ENCODE results near the gene ADCY9. TPM values are rescaled to one million over a fixed set of nuclear protein-coding genes. Genes with fewer than 3 reads are reported as not detected.
A peak's percentile ranks its signal among the peaks of the same experiment; 100 is the strongest.

Gene ADCY9
- total and polyA plus RNA-seq, 2 experiments from 2014 or later: 2.2 to 18.3 TPM

DNA sequence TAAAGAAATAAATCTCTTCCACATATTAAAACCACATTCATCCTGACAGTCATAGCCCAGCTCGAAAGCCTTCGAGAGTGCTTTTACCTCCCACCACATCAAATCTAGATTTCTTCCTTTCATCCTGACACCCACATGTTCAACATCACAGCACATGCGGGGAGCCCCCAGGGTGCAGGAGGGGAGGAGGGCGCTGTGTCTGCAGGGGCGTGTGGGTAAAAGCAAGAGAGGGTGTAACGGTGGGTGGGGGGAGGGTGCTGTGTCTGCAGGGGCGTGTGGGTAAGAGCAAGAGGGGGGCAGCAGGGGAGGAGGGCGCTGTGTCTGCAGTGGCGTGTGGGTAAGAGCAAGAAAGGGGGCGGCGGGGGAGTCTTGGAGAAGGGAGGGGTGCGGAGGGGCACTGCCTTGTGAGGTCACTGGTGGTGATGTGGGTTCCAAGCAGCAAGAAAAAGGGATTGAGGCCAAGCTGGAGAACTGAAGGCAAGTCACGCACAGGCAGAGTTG is 34.7 kb downstream of the ADCY9 start:
- Mint-ChIP-seq H3K9me3 (no peaks in the 10 kb centered on the region), H3K27me3 (ENCODE audit: insufficient read depth, low read depth, poor library complexity) (peaks cover 5% of the 10 kb centered on the region), H3K4me3 (no peak overlapping the region), H3K27ac (no peak overlapping the region), H3K36me3 (ENCODE audit: low read depth) (no peaks in the 10 kb centered on the region; the same call in 2 of the 3 replicates), H3K4me1 (peaks cover 17% of the 10 kb centered on the region)
- TF ChIP-seq POLR2AphosphoS5 (IDR thresholded peaks at IDR 0.05; ENCODE audit: low read depth) (no peak), EZH2 (IDR thresholded peaks at IDR 0.05; ENCODE audit: low read depth, unreplicated experiment) (no peak)
- TF ChIP-seq, protein P1, sequence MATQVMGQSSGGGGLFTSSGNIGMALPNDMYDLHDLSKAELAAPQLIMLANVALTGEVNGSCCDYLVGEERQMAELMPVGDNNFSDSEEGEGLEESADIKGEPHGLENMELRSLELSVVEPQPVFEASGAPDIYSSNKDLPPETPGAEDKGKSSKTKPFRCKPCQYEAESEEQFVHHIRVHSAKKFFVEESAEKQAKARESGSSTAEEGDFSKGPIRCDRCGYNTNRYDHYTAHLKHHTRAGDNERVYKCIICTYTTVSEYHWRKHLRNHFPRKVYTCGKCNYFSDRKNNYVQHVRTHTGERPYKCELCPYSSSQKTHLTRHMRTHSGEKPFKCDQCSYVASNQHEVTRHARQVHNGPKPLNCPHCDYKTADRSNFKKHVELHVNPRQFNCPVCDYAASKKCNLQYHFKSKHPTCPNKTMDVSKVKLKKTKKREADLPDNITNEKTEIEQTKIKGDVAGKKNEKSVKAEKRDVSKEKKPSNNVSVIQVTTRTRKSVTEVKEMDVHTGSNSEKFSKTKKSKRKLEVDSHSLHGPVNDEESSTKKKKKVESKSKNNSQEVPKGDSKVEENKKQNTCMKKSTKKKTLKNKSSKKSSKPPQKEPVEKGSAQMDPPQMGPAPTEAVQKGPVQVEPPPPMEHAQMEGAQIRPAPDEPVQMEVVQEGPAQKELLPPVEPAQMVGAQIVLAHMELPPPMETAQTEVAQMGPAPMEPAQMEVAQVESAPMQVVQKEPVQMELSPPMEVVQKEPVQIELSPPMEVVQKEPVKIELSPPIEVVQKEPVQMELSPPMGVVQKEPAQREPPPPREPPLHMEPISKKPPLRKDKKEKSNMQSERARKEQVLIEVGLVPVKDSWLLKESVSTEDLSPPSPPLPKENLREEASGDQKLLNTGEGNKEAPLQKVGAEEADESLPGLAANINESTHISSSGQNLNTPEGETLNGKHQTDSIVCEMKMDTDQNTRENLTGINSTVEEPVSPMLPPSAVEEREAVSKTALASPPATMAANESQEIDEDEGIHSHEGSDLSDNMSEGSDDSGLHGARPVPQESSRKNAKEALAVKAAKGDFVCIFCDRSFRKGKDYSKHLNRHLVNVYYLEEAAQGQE (IDR thresholded peaks at IDR 0.05; ENCODE audit: unreplicated experiment): no peak
- Histone ChIP-seq H3K36me3 (ENCODE audit: insufficient read depth) (no peaks in the 10 kb centered on the region), H3K4me1 (ENCODE audit: insufficient read depth) (peaks cover 7% of the 10 kb centered on the region), H3F3A (replicated peaks; ENCODE audit: low read depth) (0 out of 2 replicates have a peak, but pooled peaks cover 3% of the 10 kb centered on the region), H3K27me3 (ENCODE audit: insufficient read depth) (no peaks in the 10 kb centered on the region), H2AFZ (no peak overlapping the region), H3K9me2 (ENCODE audit: insufficient read depth) (no peaks in the 10 kb centered on the region), H3K27ac (ENCODE audit: low read depth) (no peak overlapping the region), H4K20me1 (replicated peaks; ENCODE audit: insufficient read depth) (no peaks in the 10 kb centered on the region), H3K4me3 (no peak overlapping the region), H3K4me2 (no peak overlapping the region), H3K79me2 (replicated peaks; ENCODE audit: insufficient read depth) (peaks cover 4% of the 10 kb centered on the region; the same call in 1 of the 2 replicates)
- DNase-seq (ENCODE audit: low spot score) (no peak), ATAC-seq (peak; percentile 52)

DNA sequence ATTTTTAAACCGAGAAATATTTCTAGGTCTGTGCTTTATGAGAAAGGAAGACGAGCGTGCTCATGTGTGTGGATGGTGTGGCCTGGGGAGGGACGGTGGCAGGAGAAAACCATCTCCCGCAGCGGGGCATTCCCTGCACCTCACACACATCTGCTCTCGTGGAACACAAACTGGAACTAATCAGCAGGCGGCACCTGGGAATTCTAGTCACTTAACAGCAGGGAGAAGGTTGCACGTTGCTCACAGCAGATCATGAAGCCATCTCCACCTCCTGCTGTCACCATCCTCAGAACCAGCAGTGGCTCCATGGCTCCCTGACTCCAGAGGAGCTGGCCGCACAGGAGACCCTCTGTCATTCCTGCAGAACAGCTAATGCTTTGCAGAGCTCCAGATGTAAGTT is 35.2 kb downstream of the ADCY9 start:
- no peaks in the 10 kb centered on the region for H3K36me3 ChIP-seq (ENCODE audit: insufficient read depth)
- no peak overlapping the region for H3K4me2 ChIP-seq
- peaks cover 5% of the 10 kb centered on the region for H3K27me3 Mint-ChIP-seq (ENCODE audit: insufficient read depth, low read depth, poor library complexity)
- no peaks in the 10 kb centered on the region for H3K9me3 Mint-ChIP-seq
- H3K27me3 ChIP-seq (ENCODE audit: insufficient read depth): no peaks in the 10 kb centered on the region
- H3K4me3 ChIP-seq: no peak overlapping the region
- H4K20me1 ChIP-seq (replicated peaks; ENCODE audit: insufficient read depth): no peaks in the 10 kb centered on the region
- DNase-seq (ENCODE audit: low spot score) (no peak), ATAC-seq (peak; percentile 59)
- no peak overlapping the region; the same call in 2 of the 3 replicates for H3K4me3 Mint-ChIP-seq
- H3F3A ChIP-seq (replicated peaks; ENCODE audit: low read depth): 0 out of 2 replicates have a peak, but pooled peaks cover 3% of the 10 kb centered on the region
- no peaks in the 10 kb centered on the region for H3K9me2 ChIP-seq (ENCODE audit: insufficient read depth)
- no peak overlapping the region for H2AFZ ChIP-seq
- peaks cover 7% of the 10 kb centered on the region for H3K4me1 ChIP-seq (ENCODE audit: insufficient read depth)
- no peak for TF ChIP-seq POLR2AphosphoS5 (IDR thresholded peaks at IDR 0.05; ENCODE audit: low read depth)
- no peak for TF ChIP-seq JUNB (IDR thresholded peaks at IDR 0.05; ENCODE audit: unreplicated experiment)
- no peak for TF ChIP-seq EZH2phosphoT487 (IDR thresholded peaks at IDR 0.05; ENCODE audit: unreplicated experiment)
- TF ChIP-seq, protein P2, sequence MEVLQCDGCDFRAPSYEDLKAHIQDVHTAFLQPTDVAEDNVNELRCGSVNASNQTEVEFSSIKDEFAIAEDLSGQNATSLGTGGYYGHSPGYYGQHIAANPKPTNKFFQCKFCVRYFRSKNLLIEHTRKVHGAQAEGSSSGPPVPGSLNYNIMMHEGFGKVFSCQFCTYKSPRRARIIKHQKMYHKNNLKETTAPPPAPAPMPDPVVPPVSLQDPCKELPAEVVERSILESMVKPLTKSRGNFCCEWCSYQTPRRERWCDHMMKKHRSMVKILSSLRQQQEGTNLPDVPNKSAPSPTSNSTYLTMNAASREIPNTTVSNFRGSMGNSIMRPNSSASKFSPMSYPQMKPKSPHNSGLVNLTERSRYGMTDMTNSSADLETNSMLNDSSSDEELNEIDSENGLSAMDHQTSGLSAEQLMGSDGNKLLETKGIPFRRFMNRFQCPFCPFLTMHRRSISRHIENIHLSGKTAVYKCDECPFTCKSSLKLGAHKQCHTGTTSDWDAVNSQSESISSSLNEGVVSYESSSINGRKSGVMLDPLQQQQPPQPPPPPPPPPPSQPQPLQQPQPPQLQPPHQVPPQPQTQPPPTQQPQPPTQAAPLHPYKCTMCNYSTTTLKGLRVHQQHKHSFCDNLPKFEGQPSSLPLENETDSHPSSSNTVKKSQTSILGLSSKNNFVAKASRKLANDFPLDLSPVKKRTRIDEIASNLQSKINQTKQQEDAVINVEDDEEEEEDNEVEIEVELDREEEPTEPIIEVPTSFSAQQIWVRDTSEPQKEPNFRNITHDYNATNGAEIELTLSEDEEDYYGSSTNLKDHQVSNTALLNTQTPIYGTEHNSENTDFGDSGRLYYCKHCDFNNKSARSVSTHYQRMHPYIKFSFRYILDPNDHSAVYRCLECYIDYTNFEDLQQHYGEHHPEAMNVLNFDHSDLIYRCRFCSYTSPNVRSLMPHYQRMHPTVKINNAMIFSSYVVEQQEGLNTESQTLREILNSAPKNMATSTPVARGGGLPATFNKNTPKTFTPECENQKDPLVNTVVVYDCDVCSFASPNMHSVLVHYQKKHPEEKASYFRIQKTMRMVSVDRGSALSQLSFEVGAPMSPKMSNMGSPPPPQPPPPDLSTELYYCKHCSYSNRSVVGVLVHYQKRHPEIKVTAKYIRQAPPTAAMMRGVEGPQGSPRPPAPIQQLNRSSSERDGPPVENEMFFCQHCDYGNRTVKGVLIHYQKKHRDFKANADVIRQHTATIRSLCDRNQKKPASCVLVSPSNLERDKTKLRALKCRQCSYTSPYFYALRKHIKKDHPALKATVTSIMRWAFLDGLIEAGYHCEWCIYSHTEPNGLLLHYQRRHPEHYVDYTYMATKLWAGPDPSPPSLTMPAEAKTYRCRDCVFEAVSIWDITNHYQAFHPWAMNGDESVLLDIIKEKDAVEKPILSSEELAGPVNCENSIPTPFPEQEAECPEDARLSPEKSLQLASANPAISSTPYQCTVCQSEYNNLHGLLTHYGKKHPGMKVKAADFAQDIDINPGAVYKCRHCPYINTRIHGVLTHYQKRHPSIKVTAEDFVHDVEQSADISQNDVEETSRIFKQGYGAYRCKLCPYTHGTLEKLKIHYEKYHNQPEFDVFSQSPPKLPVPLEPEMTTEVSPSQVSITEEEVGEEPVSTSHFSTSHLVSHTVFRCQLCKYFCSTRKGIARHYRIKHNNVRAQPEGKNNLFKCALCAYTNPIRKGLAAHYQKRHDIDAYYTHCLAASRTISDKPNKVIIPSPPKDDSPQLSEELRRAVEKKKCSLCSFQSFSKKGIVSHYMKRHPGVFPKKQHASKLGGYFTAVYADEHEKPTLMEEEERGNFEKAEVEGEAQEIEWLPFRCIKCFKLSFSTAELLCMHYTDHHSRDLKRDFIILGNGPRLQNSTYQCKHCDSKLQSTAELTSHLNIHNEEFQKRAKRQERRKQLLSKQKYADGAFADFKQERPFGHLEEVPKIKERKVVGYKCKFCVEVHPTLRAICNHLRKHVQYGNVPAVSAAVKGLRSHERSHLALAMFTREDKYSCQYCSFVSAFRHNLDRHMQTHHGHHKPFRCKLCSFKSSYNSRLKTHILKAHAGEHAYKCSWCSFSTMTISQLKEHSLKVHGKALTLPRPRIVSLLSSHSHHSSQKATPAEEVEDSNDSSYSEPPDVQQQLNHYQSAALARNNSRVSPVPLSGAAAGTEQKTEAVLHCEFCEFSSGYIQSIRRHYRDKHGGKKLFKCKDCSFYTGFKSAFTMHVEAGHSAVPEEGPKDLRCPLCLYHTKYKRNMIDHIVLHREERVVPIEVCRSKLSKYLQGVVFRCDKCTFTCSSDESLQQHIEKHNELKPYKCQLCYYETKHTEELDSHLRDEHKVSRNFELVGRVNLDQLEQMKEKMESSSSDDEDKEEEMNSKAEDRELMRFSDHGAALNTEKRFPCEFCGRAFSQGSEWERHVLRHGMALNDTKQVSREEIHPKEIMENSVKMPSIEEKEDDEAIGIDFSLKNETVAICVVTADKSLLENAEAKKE (CRISPR knock-in tag; IDR thresholded peaks at IDR 0.05): no peak
- TF ChIP-seq CREB1 (CRISPR knock-in tag; IDR thresholded peaks at IDR 0.05; ENCODE audit: low read depth): no peak
- peaks cover 4% of the 10 kb centered on the region; the same call in 1 of the 2 replicates for H3K79me2 ChIP-seq (replicated peaks; ENCODE audit: insufficient read depth)
- no peaks in the 10 kb centered on the region; the same call in 2 of the 3 replicates for H3K36me3 Mint-ChIP-seq (ENCODE audit: low read depth)
- no peak overlapping the region for H3K27ac Mint-ChIP-seq
- H3K4me1 Mint-ChIP-seq: peaks cover 17% of the 10 kb centered on the region
- H3K27ac ChIP-seq (ENCODE audit: low read depth): peak overlapping the region; percentile 64; the same call in 1 of the 2 replicates

Measured in GM23338 (cell line).